ENCODE results near the gene CD4.

Gene CD4

GRCh38 chr12:6827982-6828780 lies 38.9 kb downstream of the CD4 start, which contains the start of gene P3H3:
P3H3 (plus strand) TSS chr12:6828407; CDS start chr12:6828441, 34 bp downstream.
- DNase-seq (ENCODE audit: low read depth, low spot score), result peak; percentile 37

GRCh38 chr12:6828781-6829535 lies 39.6 kb downstream of the CD4 start:
- in situ Hi-C loops (cut with HindIII; ENCODE audit: low sequenced_read_pairs), result no loop called here
- DNase-seq (ENCODE audit: low read depth, low spot score), result peak; percentile 61
- peak overlapping the region; percentile 94 for H3K4me3 ChIP-seq (ENCODE audit: low read depth, low read length)
- no peak for TF ChIP-seq CTCF (IDR thresholded peaks at IDR 0.05; ENCODE audit: low read depth, low read length)

More at GRCh38 chr12:6827982-6828780, 38.9 kb downstream of the CD4 start, which contains the start of gene P3H3:
- in situ Hi-C loops (cut with HindIII; ENCODE audit: low sequenced_read_pairs), result no loop called here
- no peak for TF ChIP-seq CTCF (IDR thresholded peaks at IDR 0.05; ENCODE audit: low read depth, low read length)
- H3K4me3 ChIP-seq (ENCODE audit: low read depth, low read length), result peak within 1 kb of the TSS; percentile 94

- in situ Hi-C loops (cut with HindIII; ENCODE audit: low sequenced_read_pairs), result no loop called here
- DNase-seq (ENCODE audit: low read depth, low spot score), result no peak
- TF ChIP-seq CTCF (IDR thresholded peaks at IDR 0.05; ENCODE audit: low read depth, low read length), result peak; percentile 34
- peak overlapping the region; percentile 94 for H3K4me3 ChIP-seq (ENCODE audit: low read depth, low read length)
These were observed 40.4 kb downstream of the CD4 start for GRCh38 chr12:6829536-6830220.

GRCh38 chr12:6830286-6830890 lies 41.1 kb downstream of the CD4 start:
- no peak for DNase-seq (ENCODE audit: low read depth, low spot score)
- in situ Hi-C loops (cut with HindIII; ENCODE audit: low sequenced_read_pairs), result no loop called here
- H3K4me3 ChIP-seq (ENCODE audit: low read depth, low read length), result no peak overlapping the region
- TF ChIP-seq CTCF (IDR thresholded peaks at IDR 0.05; ENCODE audit: low read depth, low read length), result no peak

- no peak overlapping the region for H3K4me3 ChIP-seq (ENCODE audit: low read depth, low read length)
- in situ Hi-C loops (cut with HindIII; ENCODE audit: low sequenced_read_pairs), result no loop called here
- DNase-seq (ENCODE audit: low read depth, low spot score), result no peak
- TF ChIP-seq CTCF (IDR thresholded peaks at IDR 0.05; ENCODE audit: low read depth, low read length), result no peak
These were observed 41.7 kb downstream of the CD4 start for GRCh38 chr12:6830999-6831398.

GRCh38 chr12:6831450-6831995 lies 42.2 kb downstream of the CD4 start:
- no peak for DNase-seq (ENCODE audit: low read depth, low spot score)
- no peak for TF ChIP-seq CTCF (IDR thresholded peaks at IDR 0.05; ENCODE audit: low read depth, low read length)
- no peak overlapping the region for H3K4me3 ChIP-seq (ENCODE audit: low read depth, low read length)
- in situ Hi-C loops (cut with HindIII; ENCODE audit: low sequenced_read_pairs), result no loop called here
